ENCODE data around the gene CISH. TPM values are rescaled to one million over a fixed set of nuclear protein-coding genes. Genes with fewer than 3 reads are reported as not detected.
A peak's percentile ranks its signal among the peaks of the same experiment; 100 is the strongest.

Gene CISH
- total RNA-seq = 30.8 TPM
- 59.4 TPM for polyA plus RNA-seq (ENCODE audit: insufficient read depth, low read depth, low replicate concordance)
- long read RNA-seq, donor 1, full-length matches to known transcripts = 15 of 15 reads
- long read RNA-seq, donor 1, partial matches to known transcripts = 0 of 15 reads
- long read RNA-seq, donor 1, other reads (novel, unspliced or antisense) = 0 of 15 reads
- long read RNA-seq, donor 2, full-length matches to known transcripts = 21 of 21 reads
- long read RNA-seq, donor 2, partial matches to known transcripts = 0 of 21 reads
- long read RNA-seq, donor 2, other reads (novel, unspliced or antisense) = 0 of 21 reads
- long read RNA-seq, donor 3, full-length matches to known transcripts = 33 of 45 reads
- long read RNA-seq, donor 3, partial matches to known transcripts = 6 of 45 reads
- long read RNA-seq, donor 3, other reads (novel, unspliced or antisense) = 6 of 45 reads
- long read RNA-seq, donor 4, transcript CISH-201 (3 exons, 2,043 nt) = major isoform, 6 of 6 reads
- long read RNA-seq, donor 4, partial matches to known transcripts = 0 of 6 reads
- long read RNA-seq, donor 4, other reads (novel, unspliced or antisense) = 0 of 6 reads
- long read RNA-seq, donor 5 = 0 reads
- long read RNA-seq, donor 6, partial matches to known transcripts = 0 of 3 reads
- long read RNA-seq, donor 6, other reads (novel, unspliced or antisense) = 0 of 3 reads
- long read RNA-seq, donor 7, full-length matches to known transcripts = 10 of 23 reads
- long read RNA-seq, donor 7, partial matches to known transcripts = 13 of 23 reads
- long read RNA-seq, donor 7, other reads (novel, unspliced or antisense) = 0 of 23 reads
- long read RNA-seq, donor 8, full-length matches to known transcripts = 27 of 27 reads
- long read RNA-seq, donor 8, partial matches to known transcripts = 0 of 27 reads
- long read RNA-seq, donor 8, other reads (novel, unspliced or antisense) = 0 of 27 reads
- long read RNA-seq, donor 9, full-length matches to known transcripts = 16 of 25 reads
- long read RNA-seq, donor 9, partial matches to known transcripts = 9 of 25 reads
- long read RNA-seq, donor 9, other reads (novel, unspliced or antisense) = 0 of 25 reads
- long read RNA-seq, donor 10, full-length matches to known transcripts = 13 of 13 reads
- long read RNA-seq, donor 10, partial matches to known transcripts = 0 of 13 reads
- long read RNA-seq, donor 10, other reads (novel, unspliced or antisense) = 0 of 13 reads

GRCh38 chr3:50611464-50612233 lies at the start of gene CISH:
Gene CISH, minus strand, starts transcription at chr3:50611774. Its CDS starts 124 bp downstream, at chr3:50611650.
- Histone ChIP-seq H3K27me3 (ENCODE audit: control insufficient read depth, insufficient read depth, low read length) (no peaks in the 10 kb centered on the region), H3K27ac (ENCODE audit: low read depth in 2 of 2, low read length in 2 of 2) (peak within 1 kb of the TSS; percentile 98 to 99), H3K4me1 (ENCODE audit: control insufficient read depth in 2 of 3, insufficient read depth in 2 of 3, low read depth in 1 of 3, low read length in 3 of 3) (peaks cover 5 to 37% (median 35%) of the 10 kb centered on the region in 3 donors), H3K36me3 (ENCODE audit: control insufficient read depth in 2 of 3, insufficient read depth in 3 of 3, low read length in 3 of 3) (peaks cover 0 to 33% (median 27%) of the 10 kb centered on the region in 3 donors), H3K9ac (ENCODE audit: low read length in 3 of 3) (peak within 1 kb of the TSS; percentile 54 to 97 (median 96)), H3K4me3 (ENCODE audit: low read length in 3 of 3) (peak within 1 kb of the TSS; percentile 79 to 95 (median 93)), H3K9me3 (ENCODE audit: control insufficient read depth in 2 of 3, insufficient read depth in 1 of 3, low read length in 3 of 3) (no peaks in the 10 kb centered on the region)
- FAIRE-seq (peak; percentile 88), DNase-seq (peak; percentile 97 to 99 (median 99))
- intact Hi-C loops (cut with DNase I) = loop anchor here (5.0 kb wide), 1 partner anchor 39 kb away; no protein-coding TSS in a partner anchor
- TF ChIP-seq CTCF (IDR thresholded peaks at IDR 0.05; ENCODE audit: borderline replicate concordance, extremely low read depth, insufficient read depth) = peak; percentile 2

GRCh38 chr3:50660386-50660785 lies 48.8 kb upstream of the CISH start:
- H3K27ac ChIP-seq (ENCODE audit: low read depth in 2 of 2, low read length in 2 of 2) = no peak overlapping the region
- no peak for TF ChIP-seq CTCF (IDR thresholded peaks at IDR 0.05; ENCODE audit: borderline replicate concordance, extremely low read depth, insufficient read depth)
- intact Hi-C loops (cut with DNase I) = no loop called here
- H3K4me1 ChIP-seq (ENCODE audit: control insufficient read depth in 2 of 3, insufficient read depth in 2 of 3, low read depth in 1 of 3, low read length in 3 of 3) = peaks cover 0 to 3% (median 0%) of the 10 kb centered on the region in 3 donors
- no peak overlapping the region for H3K9ac ChIP-seq (ENCODE audit: low read length in 3 of 3)
- no peaks in the 10 kb centered on the region for H3K27me3 ChIP-seq (ENCODE audit: control insufficient read depth, insufficient read depth, low read length)
- no peak for FAIRE-seq
- no peak overlapping the region for H3K4me3 ChIP-seq (ENCODE audit: low read length in 3 of 3)
- peak in 1 of 5 donors; percentile 18 for DNase-seq
- no peaks in the 10 kb centered on the region for H3K9me3 ChIP-seq (ENCODE audit: control insufficient read depth in 2 of 3, insufficient read depth in 1 of 3, low read length in 3 of 3)
- H3K36me3 ChIP-seq (ENCODE audit: control insufficient read depth in 2 of 3, insufficient read depth in 3 of 3, low read length in 3 of 3) = no peaks in the 10 kb centered on the region

GRCh38 chr3:50658831-50659230 lies 47.3 kb upstream of the CISH start:
- FAIRE-seq = no peak
- H3K4me1 ChIP-seq (ENCODE audit: control insufficient read depth in 2 of 3, insufficient read depth in 2 of 3, low read depth in 1 of 3, low read length in 3 of 3) = peaks cover 0 to 3% (median 0%) of the 10 kb centered on the region in 3 donors

More at GRCh38 chr3:50658831-50659230, 47.3 kb upstream of the CISH start:
- Histone ChIP-seq H3K9ac (ENCODE audit: low read length in 3 of 3) (no peak overlapping the region), H3K36me3 (ENCODE audit: control insufficient read depth in 2 of 3, insufficient read depth in 3 of 3, low read length in 3 of 3) (no peaks in the 10 kb centered on the region), H3K27me3 (ENCODE audit: control insufficient read depth, insufficient read depth, low read length) (no peaks in the 10 kb centered on the region), H3K9me3 (ENCODE audit: control insufficient read depth in 2 of 3, insufficient read depth in 1 of 3, low read length in 3 of 3) (no peaks in the 10 kb centered on the region), H3K27ac (ENCODE audit: low read depth in 2 of 2, low read length in 2 of 2) (no peak overlapping the region), H3K4me3 (ENCODE audit: low read length in 3 of 3) (no peak overlapping the region)
- TF ChIP-seq CTCF (IDR thresholded peaks at IDR 0.05; ENCODE audit: borderline replicate concordance, extremely low read depth, insufficient read depth) = no peak
- intact Hi-C loops (cut with DNase I) = no loop called here
- DNase-seq = peak in 1 of 5 donors; percentile 9

Data from kidney (tissue), 22 donors.